K562 (cell line): ENCODE measurements around the gene PIK3CG. TPM values are rescaled to one million over a fixed set of nuclear protein-coding genes. Genes with fewer than 3 reads are reported as not detected.

Experiments used
- CBFA2T3 ChIP-seq: fragments of 450-650 bp; IDR thresholded peaks from 2 replicates; pipeline ENCODE4 v1.6.1; 2017
- CEBPB ChIP-seq: fragments of 450-650 bp; IDR thresholded peaks from 2 replicates; pipeline ENCODE4 v1.6.1; 2016; ENCODE audit warnings: missing genetic modification characterization, missing compliant biosample characterization
- CHD4 ChIP-seq: fragments of 200-600 bp; sonication (generic); IDR thresholded peaks from 3 replicates; pipeline ENCODE4 v1.6.1; 2012; ENCODE audit warnings: low read depth, mild to moderate bottlenecking, mixed read lengths, low read length, inconsistent platforms; ENCODE audit not compliant: insufficient read depth, insufficient replicate concordance, poor library complexity, severe bottlenecking
- DACH1 ChIP-seq: fragments of 450-650 bp; IDR thresholded peaks from 2 replicates; pipeline ENCODE4 v1.6.1; 2018; ENCODE audit not compliant: partially characterized antibody
- ETV5 ChIP-seq: sonication (generic); formaldehyde crosslinking; IDR thresholded peaks from 2 replicates; pipeline ENCODE4 v1.4.0; 2020; ENCODE audit warnings: low read depth, mild to moderate bottlenecking, missing genetic modification reagents
- RAD21 ChIP-seq, 2 experiments: fragments of 250-450 bp in 1 of 2; fragments of 450-650 bp in 1 of 2; sonication (Bioruptor Pico) in 1 of 2; formaldehyde crosslinking in 1 of 2; IDR thresholded peaks in 1 of 2; conservative IDR thresholded peaks in 1 of 2; 2 replicates each; pipeline versions ENCODE4 v1.4.0 to v1.8.0; 2020 to 2022; ENCODE audit warnings: mild to moderate bottlenecking in 2 of 2, moderate library complexity in 1 of 2
- SMAD4 ChIP-seq: fragments of 250-450 bp; sonication (Bioruptor Pico); conservative IDR thresholded peaks from 2 replicates; pipeline ENCODE4 v1.8.0; 2021; ENCODE audit warnings: inconsistent platforms, mild to moderate bottlenecking, moderate library complexity
- SMARCE1 ChIP-seq: fragments of 450-650 bp; IDR thresholded peaks from 2 replicates; pipeline ENCODE4 v1.7.1; 2016; ENCODE audit warnings: mild to moderate bottlenecking
- TOE1 ChIP-seq, 2 experiments: fragments of 450-650 bp in 1 of 2; sonication (generic) in 1 of 2; formaldehyde crosslinking in 1 of 2; IDR thresholded peaks; 2 replicates each; pipeline versions ENCODE4 v1.7.1 to v1.8.0; 2016 to 2022; ENCODE audit warnings: borderline replicate concordance in 2 of 2, mild to moderate bottlenecking in 2 of 2, antibody characterized with exemption in 1 of 2, inconsistent platforms in 1 of 2, low read depth in 1 of 2, missing genetic modification reagents in 1 of 2, moderate library complexity in 1 of 2
- polyA plus RNA-seq, 8 experiments: library from polyadenylated mRNA; depleted of rRNA in 4 of 8; stranded (reverse) in 5 of 8; unstranded in 3 of 8; fragments of >200 nt; fragmentation: Nextera tagmentation in 2 of 8; fragmentation: Illumina TruSeq in 1 of 8; extraction: Ambion mirVana in 2 of 8; extraction: Trizol in 1 of 8; gene quantifications; 2 replicates each; pipeline versions ENCODE4 v1.2.1 to v1.2.3, GENCODE V29; 2011 to 2014; ENCODE audit warnings: inconsistent platforms in 1 of 8, missing spikeins in 1 of 8
- total RNA-seq, 7 experiments: library from RNA; depleted of rRNA in 6 of 7; stranded (reverse); fragments of >200 nt in 6 of 7; fragmentation: Illumina TruSeq in 2 of 7; extraction: Trizol in 2 of 7; gene quantifications; 2 replicates each; pipeline versions ENCODE4 v1.2.1 to v1.2.3, GENCODE V29; 2011 to 2021; ENCODE audit warnings: low replicate concordance in 1 of 7
- TF ChIP-seq, protein P1 (sequence below): sonication (generic); formaldehyde crosslinking; IDR thresholded peaks from 2 replicates; pipeline ENCODE4 v1.5.0; 2020; ENCODE audit warnings: missing genetic modification reagents
- TF ChIP-seq, protein P2 (sequence below): fragments of 450-650 bp; IDR thresholded peaks from 2 replicates; pipeline ENCODE4 v1.6.1; 2016

PIK3CG gene
- total and polyA plus RNA-seq, 9 of the 15 experiments (the other 6 are each of a cell fraction or from before 2014, with no cell fraction given): 5.3 to 42.5 (median 29.0) TPM

DNA sequence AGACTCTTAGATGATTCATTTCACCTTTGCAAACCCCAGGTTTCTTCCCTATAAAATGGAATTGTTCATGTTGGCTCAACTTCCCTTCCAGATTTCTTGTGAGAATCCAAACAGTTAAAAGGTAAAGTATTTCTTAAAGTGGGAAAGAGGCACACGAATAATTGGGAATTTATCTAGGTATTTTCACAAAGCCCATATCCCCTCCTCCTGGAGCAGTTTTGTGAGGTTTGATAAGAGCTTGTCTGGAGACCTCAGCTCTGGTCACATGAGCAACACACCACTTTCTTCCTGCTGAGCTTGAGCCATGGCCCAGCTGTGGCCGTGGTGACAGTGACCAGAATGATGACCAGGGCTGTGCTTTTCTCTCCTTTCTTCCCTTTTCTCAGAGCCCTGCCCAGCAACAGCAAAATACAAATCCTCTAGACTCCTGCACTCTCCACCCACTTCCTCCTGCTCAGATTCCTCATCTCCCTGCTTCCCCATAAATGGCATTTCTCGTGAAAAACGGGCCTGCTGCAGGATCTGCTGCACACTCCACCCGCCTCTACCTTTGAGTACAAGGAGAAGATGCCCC, 87.7 kb downstream of the PIK3CG start (continued):
- TF ChIP-seq, protein P1, sequence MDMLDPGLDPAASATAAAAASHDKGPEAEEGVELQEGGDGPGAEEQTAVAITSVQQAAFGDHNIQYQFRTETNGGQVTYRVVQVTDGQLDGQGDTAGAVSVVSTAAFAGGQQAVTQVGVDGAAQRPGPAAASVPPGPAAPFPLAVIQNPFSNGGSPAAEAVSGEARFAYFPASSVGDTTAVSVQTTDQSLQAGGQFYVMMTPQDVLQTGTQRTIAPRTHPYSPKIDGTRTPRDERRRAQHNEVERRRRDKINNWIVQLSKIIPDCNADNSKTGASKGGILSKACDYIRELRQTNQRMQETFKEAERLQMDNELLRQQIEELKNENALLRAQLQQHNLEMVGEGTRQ (CRISPR knock-in tag): peak; percentile 94
- TF ChIP-seq CBFA2T3 (peak; percentile 94), TOE1 (IDR thresholded peaks at IDR 0.05; ENCODE audit: borderline replicate concordance) (peak; percentile 83), TOE1 (CRISPR knock-in tag; IDR thresholded peaks at IDR 0.05; ENCODE audit: borderline replicate concordance, low read depth) (no peak), CHD4 (no peak), CEBPB (tag) (no peak), RAD21 (CRISPR knock-in tag; conservative IDR thresholded peaks at IDR 0.05 in 1 of 2, IDR thresholded peaks at IDR 0.05 in 1 of 2) (peak; percentile 24 to 46), ETV5 (CRISPR knock-in tag) (peak; percentile 72), SMARCE1 (peak; percentile 84; the same call in 1 of the 2 replicates), SMAD4 (peak; percentile 89), DACH1 (peak; percentile 54)
- TF ChIP-seq, protein P2, sequence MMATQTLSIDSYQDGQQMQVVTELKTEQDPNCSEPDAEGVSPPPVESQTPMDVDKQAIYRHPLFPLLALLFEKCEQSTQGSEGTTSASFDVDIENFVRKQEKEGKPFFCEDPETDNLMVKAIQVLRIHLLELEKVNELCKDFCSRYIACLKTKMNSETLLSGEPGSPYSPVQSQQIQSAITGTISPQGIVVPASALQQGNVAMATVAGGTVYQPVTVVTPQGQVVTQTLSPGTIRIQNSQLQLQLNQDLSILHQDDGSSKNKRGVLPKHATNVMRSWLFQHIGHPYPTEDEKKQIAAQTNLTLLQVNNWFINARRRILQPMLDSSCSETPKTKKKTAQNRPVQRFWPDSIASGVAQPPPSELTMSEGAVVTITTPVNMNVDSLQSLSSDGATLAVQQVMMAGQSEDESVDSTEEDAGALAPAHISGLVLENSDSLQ: peak; percentile 71
